GM21786 (cell line): ENCODE measurements around the gene LIN7C.
"Not testable (repeated sequence)": the region's sequence is repeated elsewhere in the genome, so short reads cannot be mapped to it uniquely, and the experiment has no call there.

Source experiments
- ATAC-seq: cut with Tn5 transposase; IDR thresholded peaks from one replicate; pipeline ENCODE4 v1.9.1; 2021; ENCODE audit not compliant: unreplicated experiment

The LIN7C gene

DNA sequence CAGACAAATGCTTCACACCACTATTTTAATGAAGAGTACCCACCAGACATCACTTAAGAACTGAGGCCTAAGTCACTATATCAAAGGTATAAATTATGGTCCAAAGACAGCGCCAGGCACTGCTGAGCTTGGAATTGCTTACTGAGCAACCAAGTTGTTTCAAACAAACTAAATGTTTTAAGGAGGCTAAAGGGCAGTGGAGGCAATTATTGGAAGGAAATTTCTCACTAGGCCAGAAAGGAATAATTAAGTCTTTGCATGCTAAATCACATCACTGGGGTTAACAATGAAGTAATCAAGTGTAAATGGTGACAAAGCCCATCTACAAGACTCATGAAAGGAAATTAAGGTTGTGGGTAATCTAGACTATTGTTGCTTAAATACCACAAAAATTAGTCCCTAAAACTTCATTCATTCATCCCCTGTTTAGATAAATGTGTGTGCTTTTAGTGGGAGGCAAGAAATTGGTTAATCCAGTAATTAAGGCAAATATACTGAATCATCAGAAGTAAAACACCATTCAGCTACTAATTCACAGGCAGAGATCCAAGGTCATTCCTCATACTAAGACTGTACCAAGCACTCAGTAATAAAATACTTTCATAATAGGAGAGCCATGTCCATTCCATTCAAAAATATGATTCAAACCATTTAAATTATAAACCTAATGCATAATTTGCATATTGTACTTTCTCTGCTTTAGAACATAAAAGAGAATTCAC is 55.2 kb downstream of the LIN7C start:
- ATAC-seq, result no peak

- not testable (repeated sequence) for ATAC-seq
These were observed 58.4 kb downstream of the LIN7C start for GRCh38 chr11:27448184-27448540.

DNA sequence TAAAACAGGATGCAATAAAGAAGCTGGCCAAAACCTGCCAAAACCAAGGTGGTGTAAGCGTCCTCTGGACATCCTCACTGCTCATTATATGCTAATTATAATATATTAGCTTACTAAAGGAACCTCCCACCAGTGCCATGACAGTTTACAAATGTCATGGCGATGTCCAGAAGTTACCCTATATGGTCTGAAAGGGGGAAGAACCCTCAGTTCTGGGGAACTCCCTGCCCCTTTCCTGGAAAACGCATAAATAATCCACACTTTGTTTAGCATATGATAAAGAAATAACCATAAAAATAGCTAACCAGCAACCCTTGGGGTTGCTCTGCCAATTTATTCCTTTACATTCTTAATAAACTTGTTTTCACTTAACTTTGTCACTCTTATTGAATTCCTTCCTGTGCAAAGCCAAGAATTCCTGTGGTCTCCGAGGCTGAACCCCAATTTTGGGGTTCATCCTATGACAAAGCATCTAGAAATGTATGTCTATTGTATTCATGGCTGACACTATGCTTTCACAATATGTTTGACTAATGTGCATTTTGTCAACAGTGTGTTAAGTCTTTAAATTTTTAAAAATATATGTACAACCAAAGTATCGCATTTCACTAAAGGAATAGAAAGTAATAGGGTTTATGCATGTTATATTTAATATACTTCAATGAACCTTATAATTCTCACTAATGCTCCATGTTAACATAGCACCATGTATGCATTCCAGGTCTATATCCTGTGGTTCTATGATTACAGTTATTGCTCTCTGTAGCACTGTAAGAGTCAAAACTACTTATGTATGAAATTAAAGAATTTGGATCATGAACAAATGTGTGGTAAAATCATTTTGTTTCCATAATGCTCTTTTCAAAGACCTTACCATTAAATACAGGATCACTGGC is 59.0 kb downstream of the LIN7C start:
- ATAC-seq, result no peak

DNA sequence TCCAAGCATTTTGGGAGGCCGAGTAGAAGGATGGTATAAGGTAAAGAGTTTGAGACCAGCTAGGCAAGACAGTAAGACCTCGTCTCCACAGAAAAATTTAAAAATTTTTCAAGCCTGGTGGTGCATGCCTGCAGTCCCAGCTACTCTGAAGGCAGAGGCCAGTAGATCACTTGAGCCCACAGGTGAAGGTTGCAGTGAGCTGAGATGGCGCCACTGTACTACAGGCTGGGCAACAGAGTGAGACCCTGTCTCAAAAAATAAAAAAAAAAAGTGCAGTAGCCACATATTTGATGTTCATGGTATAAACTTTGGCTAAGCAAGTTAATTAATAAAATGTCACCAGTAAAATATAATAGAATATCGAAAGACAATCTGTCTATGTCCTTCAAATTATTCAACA is 60.9 kb downstream of the LIN7C start:
- no peak for ATAC-seq

- ATAC-seq, result no peak
These were observed 61.8 kb downstream of the LIN7C start for GRCh38 chr11:27444801-27445215.
